KOPT-K1 (cell line): ENCODE results near the gene NIM1K.
A peak's percentile ranks its signal among the peaks of the same experiment; 100 is the strongest.
"Not testable (repeated sequence)": the region's sequence is repeated elsewhere in the genome, so short reads cannot be mapped to it uniquely, and the experiment has no call there.

Source experiments
- H3K27ac ChIP-seq: fragments of 200-600 bp; sonication (generic); 2 replicates; pipeline ENCODE4 v1.5.1; 2016; ENCODE audit warnings: antibody characterized with exemption, mild to moderate bottlenecking, low read depth, low read length; ENCODE audit not compliant: poor library complexity, severe bottlenecking
- H3K36me3 ChIP-seq: fragments of 200-600 bp; sonication (generic); 2 replicates; pipeline ENCODE4 v1.5.1; 2017; ENCODE audit warnings: antibody characterized with exemption, mild to moderate bottlenecking, low read length, moderate library complexity; ENCODE audit not compliant: insufficient read depth
- H3K9me3 ChIP-seq: fragments of 200-600 bp; sonication (generic); 2 replicates; pipeline ENCODE4 v1.5.1; 2017; ENCODE audit warnings: antibody characterized with exemption, low read length, mild to moderate bottlenecking; ENCODE audit not compliant: insufficient read depth, poor library complexity, severe bottlenecking

Gene NIM1K

DNA sequence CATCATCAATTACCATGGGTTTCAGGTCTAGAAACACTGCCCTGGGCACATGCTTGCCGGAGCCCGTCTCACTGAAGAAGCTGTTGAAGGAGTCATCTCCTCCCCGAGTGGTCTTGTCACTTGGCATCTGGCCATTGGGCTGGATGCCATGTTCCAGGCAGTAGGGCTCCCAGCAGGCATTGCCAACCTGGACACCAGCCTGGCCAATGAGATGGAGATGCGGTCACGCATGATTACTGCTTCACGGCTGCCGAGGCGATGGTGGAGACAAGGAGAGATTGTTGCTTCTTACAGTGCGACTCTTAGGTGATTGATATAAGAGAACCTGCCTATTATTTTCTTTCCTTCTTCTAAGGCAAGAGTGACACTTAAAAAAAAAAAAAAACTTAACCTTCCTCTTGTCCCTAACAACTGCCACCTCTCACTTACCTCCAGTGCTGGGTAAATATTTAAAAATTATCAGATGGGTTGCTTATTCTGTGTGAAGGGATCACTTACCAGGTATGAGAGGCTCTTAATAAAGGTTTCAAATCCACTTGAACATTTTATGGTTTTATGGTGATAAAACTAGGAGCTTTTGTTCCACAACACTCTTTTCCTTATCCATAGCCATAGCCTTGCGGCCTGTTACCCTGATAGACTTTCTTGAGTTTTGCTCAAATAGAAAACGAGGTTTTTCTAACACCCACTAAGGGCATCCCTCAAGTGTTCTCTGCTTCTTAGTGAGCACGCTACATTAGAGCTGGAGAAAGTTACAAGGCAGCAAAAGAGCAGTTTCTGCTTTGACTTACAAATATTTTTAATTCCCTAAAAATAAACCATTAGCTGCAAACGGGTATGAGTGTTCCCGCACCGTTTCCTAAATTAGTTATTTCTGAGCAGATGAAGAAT is 41.2 kb downstream of the NIM1K start:
- Histone ChIP-seq H3K27ac (peak overlapping the region; percentile 67), H3K36me3 (no peaks in the 10 kb centered on the region), H3K9me3 (no peaks in the 10 kb centered on the region)

DNA sequence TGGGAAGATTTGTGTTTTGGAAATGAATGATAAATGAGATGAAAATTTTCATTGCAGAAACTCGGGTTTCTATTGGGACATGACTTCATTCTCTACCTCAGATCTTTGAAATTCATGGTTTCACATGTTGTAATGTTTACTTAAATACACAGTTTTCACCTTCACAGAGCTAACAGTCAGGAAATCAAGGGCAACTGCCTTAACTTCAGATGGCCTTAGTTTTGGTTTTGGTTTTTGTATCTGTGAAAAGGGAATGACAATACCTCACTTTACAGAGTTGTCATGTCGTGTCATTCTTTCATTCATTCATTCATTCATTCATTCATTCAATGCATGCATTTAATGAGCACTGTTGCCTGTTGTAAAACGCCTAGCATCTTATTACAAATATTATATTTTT is 41.9 kb downstream of the NIM1K start:
- H3K9me3 ChIP-seq, result no peaks in the 10 kb centered on the region
- H3K27ac ChIP-seq, result peak overlapping the region; percentile 67
- no peaks in the 10 kb centered on the region for H3K36me3 ChIP-seq

DNA sequence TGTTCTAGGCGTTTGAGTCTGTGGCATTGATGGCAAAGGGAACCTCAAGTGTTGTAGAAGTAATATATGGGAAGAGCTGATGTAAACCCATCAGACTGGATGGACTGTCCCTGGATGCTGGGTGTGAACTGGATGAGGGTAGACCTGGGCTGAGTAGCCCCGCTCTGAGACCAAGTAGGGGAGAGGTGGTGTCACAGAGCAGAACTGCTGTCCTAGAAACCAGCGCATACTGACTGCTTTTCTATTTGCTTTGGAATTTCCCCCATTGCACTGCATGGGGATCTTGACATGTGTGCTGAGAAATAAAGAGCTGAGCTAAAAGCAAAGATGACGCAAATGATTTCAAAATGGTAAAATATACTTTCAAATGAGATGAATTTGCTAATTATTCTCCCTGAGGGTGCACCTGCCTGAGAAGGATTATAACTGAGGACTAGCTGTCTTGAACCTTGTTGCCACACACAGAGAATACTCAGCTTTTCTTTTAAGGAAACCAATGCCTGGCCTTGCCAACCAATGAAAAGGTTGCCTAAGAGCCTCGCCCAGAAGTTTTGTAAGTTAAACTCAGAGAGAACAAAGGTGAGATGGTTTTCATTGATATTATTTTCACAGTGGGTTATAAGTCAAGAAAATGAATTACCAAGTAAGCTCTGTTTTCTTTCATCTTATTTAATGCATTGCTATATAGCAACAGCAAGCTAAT is 44.8 kb downstream of the NIM1K start:
- H3K27ac ChIP-seq, result no peak overlapping the region
- no peaks in the 10 kb centered on the region for H3K36me3 ChIP-seq
- H3K9me3 ChIP-seq, result no peaks in the 10 kb centered on the region

DNA sequence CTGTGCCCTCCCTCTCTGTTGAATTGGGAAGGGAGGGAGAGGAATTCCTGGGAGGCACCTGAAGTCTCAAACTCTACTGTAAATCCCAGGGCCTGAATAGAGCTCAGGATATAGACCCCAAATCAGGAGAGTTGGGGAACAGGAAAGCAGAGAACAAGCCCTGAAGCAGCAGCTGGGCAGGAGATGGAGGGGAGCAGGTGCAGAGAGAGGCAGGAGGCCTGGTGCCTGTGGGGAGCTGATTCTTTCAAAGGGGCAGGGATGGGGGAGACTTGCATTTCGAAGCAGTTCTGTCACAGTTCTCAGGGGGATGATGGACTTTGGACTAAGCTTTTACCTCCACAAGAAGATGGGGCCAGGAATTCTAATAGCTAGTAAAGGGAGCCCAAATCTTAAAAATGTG is 50.2 kb downstream of the NIM1K start:
- Histone ChIP-seq H3K27ac (peak overlapping the region; percentile 48), H3K9me3 (no peaks in the 10 kb centered on the region), H3K36me3 (no peaks in the 10 kb centered on the region)

DNA sequence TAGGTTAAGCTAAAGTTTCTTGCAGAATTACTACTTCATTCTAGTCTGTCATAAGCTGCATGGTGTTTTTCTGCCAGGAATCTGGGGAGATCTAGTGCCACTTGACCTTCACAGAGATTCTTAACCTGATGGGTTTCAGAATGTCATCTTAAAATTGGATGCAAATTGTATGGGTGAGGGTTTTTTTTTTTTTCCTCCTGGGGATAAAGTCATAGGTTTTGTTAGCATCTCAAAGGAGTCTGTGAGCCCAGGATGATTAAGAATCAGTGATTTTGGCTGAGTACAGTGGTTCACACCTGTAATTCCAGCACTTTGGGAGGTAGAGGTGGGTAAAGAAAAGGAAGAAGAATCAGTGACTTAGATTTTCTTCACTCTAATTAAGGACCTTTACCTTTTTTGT is 51.2 kb downstream of the NIM1K start:
- Histone ChIP-seq H3K9me3 (no peaks in the 10 kb centered on the region), H3K36me3 (no peaks in the 10 kb centered on the region), H3K27ac (no peak overlapping the region)

DNA sequence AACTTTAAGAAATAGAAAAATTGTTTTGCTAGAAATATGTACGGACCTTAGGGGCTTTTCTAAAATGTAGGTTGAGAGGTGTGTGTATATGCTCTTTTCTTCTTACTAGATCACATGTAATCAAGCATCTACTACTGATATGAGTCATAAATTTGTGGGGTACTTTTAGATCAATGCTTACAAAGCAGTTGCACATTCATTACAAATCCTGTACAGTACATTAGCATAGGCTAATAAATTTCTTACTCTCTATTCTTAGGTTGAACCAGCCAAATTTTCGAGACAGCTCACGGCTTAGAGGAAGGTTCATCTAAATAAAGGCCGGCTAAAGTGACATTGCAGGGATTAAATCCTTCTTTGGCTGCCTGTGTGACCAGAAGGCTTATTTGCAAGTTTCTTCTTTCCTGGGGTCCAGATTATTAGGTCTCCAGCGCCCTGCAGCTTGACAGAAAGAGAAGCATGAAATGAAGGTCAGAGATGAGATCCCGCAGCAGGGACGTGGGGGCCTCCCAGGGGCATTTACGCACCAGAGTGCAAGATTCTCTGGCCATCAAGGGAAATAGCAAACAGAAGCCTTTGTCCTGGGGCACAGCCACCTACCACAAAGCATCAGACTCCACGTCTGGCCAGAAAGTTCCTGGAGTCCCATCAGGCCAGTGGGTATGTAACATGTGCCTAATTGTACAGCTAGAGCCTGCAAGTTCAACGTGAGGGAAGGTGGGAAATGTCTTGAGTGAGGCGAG is 53.0 kb downstream of the NIM1K start:
- no peaks in the 10 kb centered on the region for H3K9me3 ChIP-seq
- no peak overlapping the region for H3K27ac ChIP-seq

DNA sequence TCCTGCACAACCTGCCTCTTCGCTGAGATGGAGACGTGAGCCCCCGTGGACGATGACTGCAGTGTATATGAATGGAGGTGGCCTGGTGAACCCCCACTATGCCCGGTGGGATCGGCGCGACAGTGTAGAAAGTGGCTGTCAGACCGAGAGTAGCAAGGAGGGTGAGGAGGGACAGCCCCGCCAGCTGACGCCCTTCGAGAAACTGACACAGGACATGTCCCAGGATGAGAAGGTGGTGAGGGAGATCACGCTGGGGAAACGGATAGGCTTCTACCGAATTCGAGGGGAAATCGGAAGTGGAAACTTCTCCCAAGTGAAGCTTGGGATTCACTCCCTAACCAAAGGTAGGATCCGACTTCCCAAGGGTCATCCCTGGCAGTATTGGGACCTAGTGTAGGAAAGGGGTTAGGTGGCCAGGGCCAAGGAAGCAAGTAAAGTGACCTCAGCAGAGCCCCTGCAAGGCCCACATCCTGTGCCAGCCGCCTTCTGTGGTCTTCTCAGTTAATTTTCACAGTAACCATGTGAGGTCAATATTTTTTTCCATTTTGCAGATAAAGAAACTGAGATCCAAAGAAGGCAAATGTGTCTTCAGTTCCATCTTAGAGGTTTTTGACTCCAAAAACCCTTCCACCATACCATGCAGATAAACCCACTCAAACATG is 53.8 kb downstream of the NIM1K start:
- no peaks in the 10 kb centered on the region for H3K9me3 ChIP-seq
- H3K27ac ChIP-seq, result no peak overlapping the region
- H3K36me3 ChIP-seq, result no peaks in the 10 kb centered on the region

More for the DNA sequence above, 53.0 kb downstream of the NIM1K start:
- no peaks in the 10 kb centered on the region for H3K36me3 ChIP-seq

DNA sequence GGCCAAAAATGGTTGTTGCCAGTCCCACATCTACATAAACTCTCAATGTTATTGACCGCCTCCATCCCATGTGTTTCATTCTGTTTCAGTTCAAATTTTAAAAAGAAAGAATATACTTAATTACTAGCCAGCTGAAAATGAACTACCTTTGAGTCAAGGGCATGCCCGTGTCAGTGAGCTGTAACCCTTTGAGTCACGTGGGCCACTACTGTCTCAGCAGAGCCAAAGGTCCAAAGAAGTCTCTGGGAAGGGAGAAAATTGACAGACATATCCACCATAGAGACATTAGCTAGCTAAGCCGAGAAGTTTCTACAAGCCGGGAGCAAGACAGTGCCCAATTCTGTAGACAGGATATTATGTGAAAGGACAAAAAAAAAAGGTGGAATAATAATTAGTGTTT is 59.7 kb downstream of the NIM1K start:
- no peak overlapping the region for H3K27ac ChIP-seq
- no peaks in the 10 kb centered on the region for H3K36me3 ChIP-seq
- no peaks in the 10 kb centered on the region for H3K9me3 ChIP-seq

DNA sequence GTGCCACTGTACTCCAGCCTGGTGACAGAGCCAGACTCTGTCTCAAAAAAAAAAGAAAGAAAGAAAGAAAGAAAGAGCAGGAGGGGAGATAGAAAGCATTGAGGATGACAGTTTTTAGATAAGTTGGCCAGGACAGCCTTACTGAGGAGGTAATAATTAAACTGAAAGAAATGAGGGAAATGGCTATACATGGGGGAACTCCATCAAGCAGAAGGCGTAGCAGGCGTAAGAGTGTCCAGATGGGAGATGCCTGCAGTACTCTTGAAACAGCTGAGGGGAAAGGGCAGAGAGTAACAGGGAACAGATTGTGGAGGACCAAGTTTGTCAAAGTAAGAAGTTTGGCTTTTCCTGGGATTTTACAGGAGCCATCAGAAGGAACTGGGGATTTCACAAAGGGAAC is 63.7 kb downstream of the NIM1K start:
- Histone ChIP-seq H3K9me3 (no peaks in the 10 kb centered on the region), H3K27ac (no peak overlapping the region), H3K36me3 (no peaks in the 10 kb centered on the region)

DNA sequence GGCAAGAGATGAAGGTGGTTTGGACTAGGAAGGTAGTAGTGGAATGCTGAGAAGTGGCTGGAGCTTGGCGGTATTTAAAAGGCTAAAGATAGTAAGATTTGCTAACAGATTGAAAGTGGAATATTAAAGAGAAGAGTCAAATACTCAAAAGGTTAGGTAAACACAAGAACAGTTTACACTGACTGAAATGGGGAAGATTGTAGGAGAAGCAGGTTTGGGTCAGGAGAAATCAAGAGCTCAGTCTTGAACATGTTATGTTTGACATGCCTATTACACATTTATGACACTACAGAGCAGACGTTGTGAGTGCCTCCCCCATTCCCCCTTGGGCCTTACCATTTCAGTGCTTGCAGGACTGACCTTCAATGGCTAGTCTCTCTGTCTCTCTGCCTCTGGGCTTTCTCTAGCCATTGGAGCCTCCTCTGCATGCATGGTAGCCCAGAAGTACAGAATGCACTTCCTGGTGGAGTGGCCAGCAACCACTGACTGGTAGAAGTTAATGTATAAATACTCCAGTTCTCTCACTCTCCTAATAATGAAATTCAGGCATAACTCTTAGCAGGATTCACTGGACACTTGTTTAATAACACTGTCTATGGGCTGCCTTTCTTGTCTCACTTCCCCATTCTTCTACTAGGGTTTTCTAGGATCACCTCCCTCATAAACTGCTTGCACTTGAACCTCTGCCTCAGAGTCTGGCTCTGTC is 64.4 kb downstream of the NIM1K start:
- Histone ChIP-seq H3K36me3 (no peaks in the 10 kb centered on the region), H3K27ac (no peak overlapping the region)

DNA sequence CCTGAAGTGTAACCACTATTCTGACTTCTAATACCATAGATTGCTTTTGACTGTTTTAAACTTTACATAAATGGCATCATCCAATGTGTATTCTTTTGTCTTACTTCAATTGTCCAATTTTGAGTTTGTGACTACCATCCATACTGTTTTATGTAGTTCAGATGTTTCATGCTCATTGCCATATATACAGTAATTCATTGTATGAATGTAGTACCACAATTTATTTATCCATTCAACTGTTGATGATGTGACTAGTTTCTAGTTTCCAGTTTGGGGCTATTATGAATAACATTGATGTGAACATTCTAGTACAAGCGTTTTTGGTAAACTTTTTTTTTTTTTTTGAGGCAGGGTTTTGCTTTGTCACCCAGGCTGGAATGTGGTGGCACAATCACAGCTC is 66.1 kb downstream of the NIM1K start:
- H3K27ac ChIP-seq, result no peak overlapping the region
- H3K36me3 ChIP-seq, result no peaks in the 10 kb centered on the region
- no peaks in the 10 kb centered on the region for H3K9me3 ChIP-seq

More for the DNA sequence above, 64.4 kb downstream of the NIM1K start:
- no peaks in the 10 kb centered on the region for H3K9me3 ChIP-seq

DNA sequence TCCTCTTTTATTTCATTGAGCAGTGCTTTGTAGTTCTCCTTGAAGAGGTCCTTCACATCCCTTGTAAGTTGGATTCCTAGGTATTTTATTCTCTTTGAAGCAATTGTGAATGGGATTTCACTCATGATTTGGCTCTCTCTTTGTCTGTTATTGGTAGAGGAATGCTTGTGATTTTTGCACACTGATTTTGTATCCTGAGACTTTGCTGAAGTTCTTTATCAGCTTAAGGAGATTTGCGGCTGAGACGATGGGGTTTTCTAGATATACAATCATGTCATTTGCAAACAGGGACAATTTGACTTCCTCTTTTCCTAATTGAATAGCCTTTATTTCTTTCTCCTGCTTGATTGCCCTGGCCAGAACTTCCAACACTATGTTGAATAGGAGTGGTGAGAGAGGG is 70.2 kb downstream of the NIM1K start:
- not testable (repeated sequence) for H3K27ac ChIP-seq, H3K9me3 ChIP-seq, H3K36me3 ChIP-seq

DNA sequence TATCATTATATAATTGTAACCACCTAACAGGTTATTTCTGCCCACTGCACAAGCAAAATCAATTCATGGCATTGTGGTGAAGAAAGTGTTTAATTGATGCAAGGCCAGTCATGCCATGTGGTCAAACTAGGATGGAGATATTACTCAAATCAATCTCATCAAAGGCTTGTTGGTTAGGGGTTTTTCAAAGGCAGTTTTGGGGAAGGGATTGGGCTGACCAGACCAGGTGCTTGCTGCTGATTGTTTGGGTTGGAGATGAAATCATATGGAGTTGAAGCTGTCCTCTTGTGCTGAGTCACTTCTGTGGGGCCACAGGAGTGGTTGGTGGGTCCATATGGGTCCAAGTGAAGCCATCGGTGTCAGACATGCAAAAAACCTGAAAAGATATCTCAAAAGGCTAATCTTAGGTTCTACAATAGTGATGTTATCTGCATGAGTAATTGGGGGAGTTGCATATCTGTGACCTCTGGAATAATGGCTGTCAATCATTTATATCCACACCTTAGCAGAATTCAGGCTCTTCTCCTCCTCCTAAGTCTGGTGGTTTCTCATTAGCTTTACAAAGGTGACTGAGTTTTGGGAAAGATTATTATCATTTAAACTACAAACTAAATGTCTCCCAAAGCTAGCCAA is 76.3 kb downstream of the NIM1K start:
- Histone ChIP-seq H3K27ac (no peak overlapping the region), H3K36me3 (no peaks in the 10 kb centered on the region)

DNA sequence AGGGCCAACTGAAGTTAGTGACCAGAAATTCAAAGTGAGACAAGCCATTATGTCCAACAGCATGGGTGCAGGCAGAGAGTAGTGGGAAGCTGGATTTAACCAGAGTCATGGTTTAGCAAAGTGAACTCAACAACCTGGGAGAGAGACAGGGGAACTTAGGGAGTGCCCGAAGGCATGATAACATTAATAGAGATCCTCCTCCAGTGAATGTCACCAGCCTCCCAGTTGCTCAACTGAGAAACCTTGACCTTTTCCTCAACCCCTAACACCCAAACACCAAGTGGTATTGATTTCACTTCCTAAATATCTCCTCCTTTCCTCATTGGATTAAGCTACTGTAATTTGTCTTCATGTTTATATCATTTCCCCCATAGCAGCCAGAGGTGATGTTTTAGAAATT is 78.6 kb downstream of the NIM1K start:
- Histone ChIP-seq H3K9me3 (no peaks in the 10 kb centered on the region), H3K36me3 (no peaks in the 10 kb centered on the region)

More for the DNA sequence above, 76.3 kb downstream of the NIM1K start:
- no peaks in the 10 kb centered on the region for H3K9me3 ChIP-seq

More for the DNA sequence above, 78.6 kb downstream of the NIM1K start:
- no peak overlapping the region for H3K27ac ChIP-seq
